ENCODE results near the gene INSIG1.

INSIG1 gene

DNA sequence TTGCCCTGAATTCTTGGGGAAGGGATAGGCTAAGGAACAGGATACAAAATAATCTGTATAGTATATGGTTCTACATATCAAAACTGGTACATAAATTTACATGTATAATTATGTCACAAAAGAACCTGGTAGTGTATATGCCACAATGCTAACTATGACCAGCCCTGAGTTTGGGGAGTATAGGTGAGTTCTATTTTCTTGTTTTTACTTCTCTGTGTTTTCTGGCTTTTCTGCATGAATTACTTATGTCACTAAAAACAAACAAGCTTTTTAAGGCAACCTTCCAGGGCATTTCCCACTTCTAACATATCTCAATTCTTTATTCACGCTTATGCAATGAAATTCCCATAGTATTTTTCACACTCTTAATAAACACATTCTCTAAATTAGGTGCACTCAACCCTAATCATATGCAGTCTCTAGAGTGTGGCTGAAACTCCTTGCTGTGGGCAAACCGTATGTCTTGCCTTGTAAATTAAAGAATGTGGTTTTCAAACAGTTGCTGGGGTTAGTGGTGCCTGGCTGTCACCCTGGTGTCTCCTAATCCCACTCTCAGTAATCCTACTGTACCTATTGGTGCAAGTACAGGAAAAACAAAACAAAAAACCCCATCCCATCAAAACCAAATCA is 14.0 kb upstream of the INSIG1 start:
- H3K4me3 Mint-ChIP-seq, result no peak overlapping the region

DNA sequence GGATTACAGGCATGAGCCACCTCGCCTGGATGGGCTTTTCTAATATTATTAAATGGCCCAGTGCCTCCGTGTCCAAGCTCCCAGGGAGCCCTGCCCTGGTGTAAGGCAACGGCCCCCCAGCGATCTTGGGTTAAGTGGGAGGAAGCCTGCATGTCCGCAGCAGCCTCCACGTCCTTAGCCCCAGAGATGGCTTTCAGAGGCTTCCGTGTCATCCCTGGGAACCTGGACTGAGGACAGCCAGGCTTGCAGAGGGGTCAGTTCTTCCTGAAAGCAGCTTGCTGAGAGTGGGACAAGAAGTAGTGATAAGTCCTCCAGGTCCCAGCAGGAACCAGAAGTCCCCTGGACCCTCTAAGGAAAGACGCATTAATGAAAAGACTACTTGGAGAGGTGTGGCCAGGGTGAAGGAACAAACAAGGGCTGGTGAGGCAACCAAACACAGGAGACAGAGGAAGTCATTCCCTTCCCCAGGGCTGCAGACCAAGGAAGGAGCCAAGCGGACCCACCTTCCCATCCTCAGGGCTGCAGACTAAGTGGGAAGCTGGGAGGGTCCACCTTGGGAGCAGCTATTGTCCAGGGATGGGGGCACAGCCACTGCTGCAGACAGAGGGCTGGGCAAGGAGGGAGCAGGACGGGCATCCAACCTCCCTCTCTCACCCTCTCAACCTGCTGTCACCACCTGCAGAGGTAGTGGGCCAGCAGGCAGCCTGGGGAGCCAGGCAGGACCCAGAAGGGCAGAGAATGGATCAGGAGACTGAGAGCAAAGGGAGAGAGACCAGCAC is 13.0 kb upstream of the INSIG1 start:
- no peak overlapping the region for H3K4me3 Mint-ChIP-seq
- peaks cover 10 to 14% of the 10 kb centered on the region in 2 donors for H3K4me1 Mint-ChIP-seq (ENCODE audit: low read depth in 2 of 2)
- ATAC-seq (replicated peaks) (no peak), DNase-seq (no peak)
- peaks cover 23 to 57% of the 10 kb centered on the region in 2 donors for H3K27me3 Mint-ChIP-seq
- H3K9me3 Mint-ChIP-seq, result no peaks in the 10 kb centered on the region
- H3K36me3 Mint-ChIP-seq (ENCODE audit: insufficient read depth), result no peaks in the 10 kb centered on the region
- H3K27ac Mint-ChIP-seq, result no peak overlapping the region

More for the DNA sequence above, 14.0 kb upstream of the INSIG1 start:
- Mint-ChIP-seq H3K27me3 (peaks cover 28 to 67% of the 10 kb centered on the region in 2 donors), H3K9me3 (no peaks in the 10 kb centered on the region), H3K4me1 (ENCODE audit: low read depth in 2 of 2) (peaks cover 10 to 14% of the 10 kb centered on the region in 2 donors), H3K36me3 (ENCODE audit: insufficient read depth) (no peaks in the 10 kb centered on the region), H3K27ac (no peak overlapping the region)
- no peak for ATAC-seq (replicated peaks)
- DNase-seq, result no peak

DNA sequence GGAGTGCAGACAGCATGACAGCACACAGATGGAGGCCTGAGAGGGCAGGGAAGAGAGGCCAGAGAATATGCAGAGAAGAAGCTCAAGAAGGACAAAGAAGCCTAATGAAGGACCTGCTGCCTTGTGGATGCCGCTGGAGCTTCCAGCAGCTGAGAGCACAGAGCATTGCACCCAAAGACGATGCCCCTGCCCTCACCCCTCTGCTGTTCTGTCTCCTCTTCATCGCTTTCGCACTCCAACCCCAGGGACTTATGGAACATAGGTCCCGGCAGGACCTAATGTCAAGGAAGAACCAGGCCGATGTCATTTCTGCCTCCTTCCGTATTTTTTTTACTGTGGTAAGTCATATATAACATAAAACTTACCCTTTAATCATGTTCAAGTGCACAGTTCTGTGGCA is 12.3 kb upstream of the INSIG1 start:
- DNase-seq, result no peak
- Mint-ChIP-seq H3K27ac (no peak overlapping the region), H3K27me3 (peaks cover 22 to 51% of the 10 kb centered on the region in 2 donors), H3K4me3 (no peak overlapping the region), H3K4me1 (ENCODE audit: low read depth in 2 of 2) (peaks cover 10 to 14% of the 10 kb centered on the region in 2 donors), H3K9me3 (no peaks in the 10 kb centered on the region), H3K36me3 (ENCODE audit: insufficient read depth) (no peaks in the 10 kb centered on the region)
- ATAC-seq (replicated peaks), result no peak

DNA sequence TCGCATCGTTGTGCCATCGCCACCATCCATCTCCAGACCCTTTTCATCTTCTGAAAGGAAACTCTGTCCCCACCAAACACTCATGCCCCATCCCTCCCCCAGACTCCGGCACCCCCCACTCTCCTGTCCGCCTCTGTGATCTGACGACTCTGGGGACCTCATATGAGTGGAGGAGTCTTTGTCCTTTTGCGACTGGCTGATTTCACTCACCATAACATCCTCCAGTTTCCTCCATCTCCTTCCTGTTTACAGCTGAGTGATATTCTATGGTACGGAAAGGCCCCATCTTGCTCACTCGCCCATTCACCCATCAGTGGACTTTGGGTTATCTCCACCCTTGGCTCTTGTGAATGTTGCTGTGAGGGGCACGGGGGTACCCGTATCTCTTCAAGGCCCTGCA is 11.8 kb upstream of the INSIG1 start:
- Mint-ChIP-seq H3K27me3 (peaks cover 17 to 51% of the 10 kb centered on the region in 2 donors), H3K9me3 (no peaks in the 10 kb centered on the region), H3K4me1 (ENCODE audit: low read depth in 2 of 2) (peaks cover 10 to 14% of the 10 kb centered on the region in 2 donors), H3K27ac (peak overlapping the region in 1 of 2 donors; percentile 27), H3K36me3 (ENCODE audit: insufficient read depth) (no peaks in the 10 kb centered on the region), H3K4me3 (no peak overlapping the region)
- ATAC-seq (replicated peaks) (no peak), DNase-seq (no peak)

DNA sequence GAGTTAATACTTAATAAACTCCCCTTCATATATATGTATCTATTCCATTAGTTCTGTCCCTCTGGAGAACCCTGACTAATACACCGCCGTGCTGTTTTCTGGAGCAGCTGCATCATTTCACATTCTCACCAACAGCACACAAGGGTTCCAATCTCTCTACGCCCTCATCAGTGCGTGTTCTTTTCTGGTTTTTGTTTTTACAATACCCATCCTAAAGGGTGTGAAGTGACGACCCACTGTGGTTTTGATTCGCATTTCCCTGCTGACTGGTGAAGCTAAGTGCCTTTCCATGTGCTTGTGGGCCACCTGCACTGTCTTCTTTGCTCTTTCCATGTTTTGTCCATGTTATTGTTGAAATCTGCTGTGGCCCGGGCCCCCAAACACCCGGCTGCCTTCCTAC is 11.0 kb upstream of the INSIG1 start:
- H3K27me3 Mint-ChIP-seq, result peaks cover 14 to 54% of the 10 kb centered on the region in 2 donors
- no peak for DNase-seq
- peaks cover 10 to 14% of the 10 kb centered on the region in 2 donors for H3K4me1 Mint-ChIP-seq (ENCODE audit: low read depth in 2 of 2)
- no peaks in the 10 kb centered on the region for H3K9me3 Mint-ChIP-seq
- ATAC-seq (replicated peaks), result no peak
- H3K27ac Mint-ChIP-seq, result peak overlapping the region in 1 of 2 donors; percentile 70
- H3K36me3 Mint-ChIP-seq (ENCODE audit: insufficient read depth), result no peaks in the 10 kb centered on the region
- H3K4me3 Mint-ChIP-seq, result no peak overlapping the region

DNA sequence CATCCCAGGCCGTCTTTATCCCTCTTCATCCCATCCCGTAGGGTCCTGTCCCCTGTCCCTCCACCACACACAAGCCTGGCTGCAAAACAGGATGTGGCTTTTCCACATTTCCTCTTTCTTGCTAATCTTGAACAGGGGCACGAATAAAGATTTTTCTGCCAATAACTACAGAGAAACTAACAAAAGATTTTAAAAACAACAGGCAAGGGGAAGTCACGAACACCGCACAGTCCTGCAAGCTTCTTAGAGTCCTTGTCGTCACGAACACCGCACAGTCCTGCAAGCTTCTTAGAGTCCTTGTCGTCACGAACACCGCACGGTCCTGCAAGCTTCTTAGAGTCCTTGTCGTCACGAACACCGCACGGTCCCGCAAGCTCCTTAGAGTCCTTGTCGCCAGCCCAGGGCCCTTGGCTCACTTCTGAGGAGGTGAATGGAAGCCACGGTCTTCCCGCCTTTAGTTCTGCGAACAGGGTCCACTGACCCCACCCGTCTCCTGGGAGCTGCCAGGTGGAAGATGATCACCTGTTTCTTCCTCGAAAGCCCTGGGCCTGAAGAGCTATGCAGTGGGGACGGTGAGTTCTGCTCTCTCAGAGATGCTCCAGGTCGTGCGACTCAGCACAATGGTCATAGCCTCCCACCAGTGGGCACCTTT is 10.3 kb upstream of the INSIG1 start:
- no peaks in the 10 kb centered on the region for H3K36me3 Mint-ChIP-seq (ENCODE audit: insufficient read depth)
- peak overlapping the region in 1 of 2 donors; percentile 70 for H3K27ac Mint-ChIP-seq
- peaks cover 10 to 14% of the 10 kb centered on the region in 2 donors for H3K4me1 Mint-ChIP-seq (ENCODE audit: low read depth in 2 of 2)
- H3K27me3 Mint-ChIP-seq, result peaks cover 14 to 55% of the 10 kb centered on the region in 2 donors
- no peak overlapping the region for H3K4me3 Mint-ChIP-seq
- DNase-seq (no peak), ATAC-seq (replicated peaks) (no peak)
- H3K9me3 Mint-ChIP-seq, result no peaks in the 10 kb centered on the region

DNA sequence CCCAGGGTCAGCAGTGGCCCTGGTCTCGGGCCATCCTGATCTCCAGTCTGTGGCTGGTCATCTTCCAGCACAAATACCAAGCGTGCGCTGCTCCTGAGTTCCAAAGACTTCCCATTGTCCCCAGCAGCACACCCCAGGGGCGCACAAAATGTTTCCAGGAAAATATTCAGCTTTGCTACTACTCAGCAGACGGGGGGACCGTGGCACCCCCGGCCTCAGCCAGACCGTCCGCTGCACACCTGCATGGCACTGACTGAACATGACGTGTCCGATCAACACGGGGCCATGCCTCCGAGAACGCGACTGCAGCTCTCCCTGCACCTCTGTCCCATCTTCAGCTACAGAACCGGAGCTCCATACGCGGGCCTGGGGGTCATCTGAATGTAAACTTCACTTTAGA is 9.6 kb upstream of the INSIG1 start:
- Mint-ChIP-seq H3K4me3 (no peak overlapping the region), H3K27me3 (peaks cover 14 to 55% of the 10 kb centered on the region in 2 donors), H3K36me3 (ENCODE audit: insufficient read depth) (no peaks in the 10 kb centered on the region), H3K27ac (no peak overlapping the region), H3K9me3 (no peaks in the 10 kb centered on the region), H3K4me1 (ENCODE audit: low read depth in 2 of 2) (peaks cover 13 to 16% of the 10 kb centered on the region in 2 donors)
- DNase-seq (no peak), ATAC-seq (replicated peaks) (no peak)

DNA sequence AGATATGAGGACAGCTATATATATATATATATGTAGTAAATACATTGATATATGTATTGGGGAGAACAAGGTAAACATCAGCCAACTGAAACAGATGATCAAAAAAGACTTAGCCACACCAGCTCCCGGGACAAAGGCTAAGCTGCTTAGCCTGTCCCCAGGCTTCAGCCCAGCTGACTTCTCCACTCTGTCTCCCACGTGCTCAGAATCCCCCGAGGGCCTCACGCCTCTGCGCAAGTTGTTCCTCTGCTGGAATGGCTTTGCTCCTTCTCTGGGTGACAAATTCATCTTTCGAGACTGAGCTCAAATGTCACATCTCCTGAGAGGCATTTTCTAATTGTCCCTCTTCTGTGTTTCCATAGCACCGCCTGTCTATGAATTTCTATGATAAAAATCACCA is 8.6 kb upstream of the INSIG1 start:
- H3K9me3 Mint-ChIP-seq, result no peaks in the 10 kb centered on the region
- H3K27me3 Mint-ChIP-seq, result peaks cover 14 to 58% of the 10 kb centered on the region in 2 donors
- H3K4me3 Mint-ChIP-seq, result no peak overlapping the region
- H3K27ac Mint-ChIP-seq, result no peak overlapping the region
- no peaks in the 10 kb centered on the region for H3K36me3 Mint-ChIP-seq (ENCODE audit: insufficient read depth)
- DNase-seq (no peak), ATAC-seq (replicated peaks) (no peak)
- peaks cover 16% of the 10 kb centered on the region in 2 donors for H3K4me1 Mint-ChIP-seq (ENCODE audit: low read depth in 2 of 2)

DNA sequence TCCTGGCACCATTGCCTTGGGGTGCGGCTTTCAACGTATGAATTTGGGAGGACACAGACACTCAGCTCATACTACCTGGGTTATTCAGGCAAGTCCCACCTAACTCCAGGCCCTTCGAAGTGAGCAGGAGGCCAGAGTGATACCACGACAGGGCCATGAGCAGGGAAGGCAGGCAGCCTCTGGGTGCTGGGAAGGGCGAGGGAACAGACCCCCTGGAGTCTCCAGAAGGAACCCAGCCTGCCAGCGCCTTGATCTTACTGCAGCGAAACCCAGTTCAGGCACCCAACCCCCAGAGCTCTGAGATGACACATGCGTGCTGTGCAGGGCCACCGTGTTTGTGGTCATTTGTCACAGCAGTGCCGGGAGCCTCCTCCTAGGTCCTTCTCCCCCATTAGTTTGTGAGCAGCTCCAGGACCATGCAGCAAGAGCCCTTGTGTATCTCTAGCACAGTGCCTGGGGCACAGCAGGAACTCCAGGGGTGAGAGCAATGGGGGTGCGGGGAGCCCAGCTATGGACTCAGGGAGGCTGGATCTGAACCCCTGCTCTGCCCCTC is 7.7 kb upstream of the INSIG1 start:
- Mint-ChIP-seq H3K4me1 (ENCODE audit: low read depth in 2 of 2) (peaks cover 16 to 18% of the 10 kb centered on the region in 2 donors), H3K27ac (no peak overlapping the region), H3K4me3 (no peak overlapping the region)

DNA sequence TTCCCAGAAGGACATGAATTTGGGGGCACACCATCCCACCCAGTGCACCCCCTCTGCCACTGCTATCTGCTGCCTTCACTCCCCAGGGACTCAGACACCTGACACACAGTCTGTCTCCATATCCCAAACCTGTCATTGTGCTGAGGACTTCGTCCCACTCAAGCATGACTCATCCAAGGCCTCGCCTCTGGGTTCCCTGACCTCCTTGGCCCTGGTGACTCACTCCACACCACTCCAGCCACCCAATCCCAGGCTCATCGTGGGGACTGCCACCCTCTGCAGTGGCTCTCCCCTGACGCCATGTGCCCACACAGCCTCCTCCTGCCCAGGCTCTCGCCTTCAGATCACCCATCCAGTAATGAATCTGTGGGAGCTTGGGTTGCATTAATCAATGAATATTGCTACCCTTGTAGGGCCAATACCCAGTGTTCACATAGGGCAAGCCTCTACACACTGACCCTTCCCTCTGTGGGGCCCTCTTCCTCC is 6.6 kb upstream of the INSIG1 start:
- Mint-ChIP-seq H3K27me3 (peaks cover 7 to 38% of the 10 kb centered on the region in 2 donors), H3K36me3 (ENCODE audit: insufficient read depth) (peaks cover 4% of the 10 kb centered on the region), H3K27ac (peak overlapping the region in 1 of 2 donors; percentile 33), H3K9me3 (no peaks in the 10 kb centered on the region), H3K4me3 (no peak overlapping the region), H3K4me1 (ENCODE audit: low read depth in 2 of 2) (peaks cover 15 to 17% of the 10 kb centered on the region in 2 donors)
- no peak for DNase-seq
- ATAC-seq (replicated peaks), result no peak

More for the DNA sequence above, 7.7 kb upstream of the INSIG1 start:
- H3K36me3 Mint-ChIP-seq (ENCODE audit: insufficient read depth), result no peaks in the 10 kb centered on the region
- ATAC-seq (replicated peaks) (no peak), DNase-seq (no peak)
- peaks cover 11 to 49% of the 10 kb centered on the region in 2 donors for H3K27me3 Mint-ChIP-seq
- H3K9me3 Mint-ChIP-seq, result no peaks in the 10 kb centered on the region

DNA sequence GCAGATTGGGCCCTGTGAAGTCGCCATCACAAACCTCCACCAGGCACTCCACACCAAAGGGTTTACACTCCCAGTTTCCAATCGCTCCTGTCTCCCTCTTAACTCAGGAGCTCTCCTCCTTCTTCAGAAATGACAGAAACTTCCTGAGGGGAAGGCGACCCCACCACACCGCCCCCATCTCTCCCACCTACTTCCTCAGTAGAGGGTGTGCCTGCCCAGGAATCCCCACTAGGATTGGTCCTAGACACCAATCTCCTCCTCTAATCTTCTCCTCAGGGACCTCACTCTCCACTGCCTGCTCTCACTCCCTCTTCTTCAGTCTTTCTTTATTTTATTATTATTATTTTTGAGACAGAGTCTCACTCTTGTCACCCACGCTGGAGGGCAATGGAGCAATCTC is 5.9 kb upstream of the INSIG1 start:
- DNase-seq, result no peak
- no peak for ATAC-seq (replicated peaks)
- Mint-ChIP-seq H3K4me1 (ENCODE audit: low read depth in 2 of 2) (peaks cover 17 to 20% of the 10 kb centered on the region in 2 donors), H3K4me3 (no peak overlapping the region), H3K9me3 (no peaks in the 10 kb centered on the region), H3K27ac (no peak overlapping the region), H3K27me3 (peaks cover 5 to 33% of the 10 kb centered on the region in 2 donors), H3K36me3 (ENCODE audit: insufficient read depth) (peaks cover 11% of the 10 kb centered on the region)

DNA sequence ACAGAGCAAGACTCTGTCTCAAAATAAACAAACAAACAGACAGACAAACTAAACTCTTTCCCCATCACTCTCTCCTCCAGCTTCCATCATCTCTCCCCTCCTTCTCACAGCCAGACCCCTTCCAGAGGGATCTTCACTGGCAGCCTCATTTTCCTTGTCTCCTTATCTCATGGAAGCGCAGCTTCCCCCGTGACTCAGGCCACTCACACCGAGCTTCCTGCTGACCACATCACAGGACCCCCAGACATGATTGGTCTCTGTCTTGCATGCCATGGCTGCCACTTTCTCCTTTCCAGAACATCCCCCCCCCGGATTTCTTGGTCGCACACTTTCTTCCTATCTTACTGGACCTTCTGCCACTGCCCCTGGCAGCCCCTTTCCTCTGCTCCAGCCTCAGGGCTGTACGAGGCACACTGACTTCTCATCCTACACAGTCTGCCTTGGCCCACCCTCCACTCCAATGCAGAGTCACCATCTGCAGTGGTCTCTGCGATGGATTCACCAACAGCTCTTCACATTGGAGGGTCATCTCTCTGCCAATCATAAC is 4.9 kb upstream of the INSIG1 start:
- no peak overlapping the region for H3K27ac Mint-ChIP-seq
- ATAC-seq (replicated peaks) (no peak), DNase-seq (no peak)
- H3K36me3 Mint-ChIP-seq (ENCODE audit: insufficient read depth), result peaks cover 16% of the 10 kb centered on the region
- H3K4me1 Mint-ChIP-seq (ENCODE audit: low read depth in 2 of 2), result peaks cover 16 to 17% of the 10 kb centered on the region in 2 donors
- peaks cover 0 to 33% of the 10 kb centered on the region in 2 donors for H3K27me3 Mint-ChIP-seq
- H3K4me3 Mint-ChIP-seq, result no peak overlapping the region
- H3K9me3 Mint-ChIP-seq, result no peaks in the 10 kb centered on the region
